Small intestine (tissue), 7 donors: ENCODE data around the gene MFRP. TPM values are rescaled to one million over a fixed set of nuclear protein-coding genes. Genes with fewer than 3 reads are reported as not detected.
A peak's percentile ranks its signal among the peaks of the same experiment; 100 is the strongest.

Experiments
- DNase-seq, 2 donors: peaks; one replicate each; pipeline versions ENCODE4 v3.0.0 to v3.0.0-alpha.2; 2013
- FAIRE-seq: peaks from 2 replicates; lab custom pipeline; 2012; peaks lifted over from hg19 to GRCh38; lab: Jason Lieb, UNC
- H3K27ac ChIP-seq, 3 donors: one replicate each; pipeline ENCODE4 v1.5.1; 2013; ENCODE audit warnings: low read length in 2 of 3, mild to moderate bottlenecking in 2 of 3, control low read depth in 1 of 3, inconsistent platforms in 1 of 3, low read depth in 1 of 3, moderate library complexity in 1 of 3
- H3K27me3 ChIP-seq, 3 donors: one replicate each; pipeline ENCODE4 v1.6.1; 2013; ENCODE audit warnings: low read length in 3 of 3, inconsistent platforms in 1 of 3; ENCODE audit not compliant: control insufficient read depth in 3 of 3, insufficient read depth in 3 of 3
- H3K36me3 ChIP-seq, 3 donors: one replicate each; pipeline ENCODE4 v1.6.1; 2013; ENCODE audit warnings: low read length in 3 of 3, inconsistent platforms in 1 of 3, low read depth in 1 of 3, mild to moderate bottlenecking in 1 of 3, moderate library complexity in 1 of 3; ENCODE audit not compliant: control insufficient read depth in 3 of 3, insufficient read depth in 2 of 3
- H3K4me1 ChIP-seq, 3 donors: one replicate each; pipeline ENCODE4 v1.6.1; 2013; ENCODE audit warnings: low read length in 2 of 3, inconsistent platforms in 1 of 3, low read depth in 1 of 3, mild to moderate bottlenecking in 1 of 3, moderate library complexity in 1 of 3; ENCODE audit not compliant: control insufficient read depth in 3 of 3, insufficient read depth in 2 of 3
- H3K4me3 ChIP-seq, 3 donors: one replicate each; pipeline ENCODE4 v1.5.1; 2013; ENCODE audit warnings: low read length in 3 of 3, control low read depth in 1 of 3, inconsistent platforms in 1 of 3, low read depth in 1 of 3, mild to moderate bottlenecking in 1 of 3, moderate library complexity in 1 of 3
- H3K9me3 ChIP-seq, 2 donors: one replicate each; pipeline ENCODE4 v1.6.1; 2013; ENCODE audit warnings: low read depth in 1 of 2, low read length in 1 of 2; ENCODE audit not compliant: control insufficient read depth in 2 of 2, insufficient read depth in 1 of 2
- WGBS, 3 donors: extraction: QIAGEN DNeasy Blood & Tissue Kit; methylation state at CpG; one replicate each; pipeline ENCODE4 v1.1.7; 2013; 5-methylcytosine and 5-hydroxymethylcytosine counted together
- polyA plus RNA-seq, 4 donors: library from polyadenylated mRNA; stranded (reverse) in 3 of 4; unstranded in 1 of 4; fragments of 200-250 nt in 3 of 4; fragments of 120-200 nt in 1 of 4; gene quantifications; one replicate each; pipeline versions ENCODE4 v1.2.1 to v1.2.3, GENCODE V29; 2013
- donor health status: healthy with polysubstance abuse.
- donor health status: control.
- donor health status: control.
- donor health status: Bipolar disorder and iron deficiency.
- donor health status: healthy.

The MFRP gene
- polyA plus RNA-seq, 4 donors, result 0.03 TPM; not detected in 3

DNA sequence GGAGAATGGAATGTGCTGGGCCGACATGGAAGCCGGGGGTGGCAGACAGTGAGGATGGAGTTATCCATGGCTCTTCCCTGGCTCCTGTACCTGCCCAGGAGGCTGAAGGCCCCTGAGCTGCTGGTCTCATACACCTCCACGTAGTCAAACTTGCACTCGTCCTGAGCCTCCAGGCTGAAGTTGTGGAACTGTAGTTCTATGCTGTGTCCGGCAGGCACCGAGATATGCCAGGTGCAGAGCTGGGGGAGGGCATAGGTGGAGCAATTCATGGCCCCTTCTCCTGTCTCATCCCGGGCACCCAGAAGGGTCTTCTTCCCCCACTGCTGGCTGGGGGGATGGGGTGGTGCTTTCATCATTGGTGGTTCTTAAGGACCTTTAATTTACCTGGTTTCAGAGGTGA is 2.8 kb downstream of the MFRP start:
- Histone ChIP-seq H3K9me3 (no peaks in the 10 kb centered on the region), H3K27ac (no peak overlapping the region), H3K27me3 (peaks cover 0 to 33% (median 0%) of the 10 kb centered on the region in 3 donors), H3K4me3 (no peak overlapping the region), H3K36me3 (peaks cover 0 to 6% (median 0%) of the 10 kb centered on the region in 3 donors), H3K4me1 (peaks cover 3 to 23% (median 5%) of the 10 kb centered on the region in 3 donors)
- no peak for DNase-seq
- WGBS, 3 donors, result 86 to 92% (median 92%) methylated on average over 7 of the region's 7 CpGs
- no peak for FAIRE-seq

DNA sequence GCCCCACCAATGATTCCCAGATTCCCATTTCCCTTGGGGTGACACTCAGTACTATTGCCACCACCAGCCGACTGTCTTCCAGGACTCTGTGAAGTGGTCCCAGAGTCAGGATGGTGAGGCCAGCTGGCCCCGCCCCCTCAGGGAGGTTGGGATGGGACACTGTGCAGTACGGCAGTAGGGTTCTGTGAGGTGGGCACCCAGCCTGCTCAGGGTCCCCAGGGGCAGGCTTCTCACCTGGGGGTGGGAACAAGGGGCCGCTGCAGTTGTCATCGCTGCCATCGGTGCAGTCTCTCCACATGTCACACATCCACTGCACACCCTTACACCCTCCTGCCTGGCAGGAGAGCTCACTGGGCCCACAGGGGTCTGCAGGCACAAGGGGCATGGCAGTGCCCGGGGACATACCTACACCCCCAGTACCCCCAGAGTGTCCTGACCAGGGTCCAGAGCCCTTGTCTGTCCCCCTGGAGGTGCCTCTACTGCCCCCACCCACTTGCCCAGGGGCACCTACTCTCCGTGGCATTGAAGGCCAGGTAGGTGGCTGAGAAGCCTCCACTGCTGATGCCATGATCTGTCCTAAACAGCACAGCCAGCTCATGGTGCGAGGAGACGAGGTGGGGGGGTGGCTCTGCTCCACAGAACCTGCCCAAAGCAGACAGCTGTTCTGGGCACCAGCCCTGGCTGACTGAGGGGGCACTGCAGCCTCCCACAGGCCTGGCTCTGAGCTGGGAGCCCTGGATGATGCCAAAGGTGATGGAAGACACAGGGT is 4.0 kb downstream of the MFRP start:
- DNase-seq (no peak), FAIRE-seq (no peak)
- Histone ChIP-seq H3K36me3 (peaks cover 0 to 6% (median 0%) of the 10 kb centered on the region in 3 donors), H3K4me3 (no peak overlapping the region), H3K9me3 (no peaks in the 10 kb centered on the region), H3K27me3 (peaks cover 0 to 34% (median 0%) of the 10 kb centered on the region in 3 donors), H3K27ac (no peak overlapping the region), H3K4me1 (peaks cover 3 to 34% (median 5%) of the 10 kb centered on the region in 3 donors)
- 81 to 85% (median 85%) methylated on average over 9 to 10 of the region's 10 CpGs for WGBS, 3 donors

DNA sequence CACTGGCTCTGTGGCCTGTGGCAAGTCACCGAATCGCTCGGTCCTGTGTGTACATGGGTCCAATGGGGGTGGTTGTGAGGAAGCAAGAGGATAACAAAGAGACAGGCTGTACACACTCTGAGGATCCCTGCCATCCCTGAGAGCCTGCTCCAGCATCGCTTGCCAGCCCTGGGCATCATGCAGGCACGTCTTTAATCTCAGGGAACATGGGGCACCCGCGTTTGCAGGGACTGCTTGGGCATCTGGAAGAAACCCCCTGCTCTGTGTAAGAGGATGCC is 4.5 kb downstream of the MFRP start:
- WGBS, 3 donors, result 59 to 73% (median 64%) methylated on average over 7 of the region's 7 CpGs
- DNase-seq, result no peak
- no peak for FAIRE-seq
- H3K36me3 ChIP-seq, result peaks cover 0 to 10% (median under 1%) of the 10 kb centered on the region in 3 donors
- peaks cover 3 to 39% (median 5%) of the 10 kb centered on the region in 3 donors for H3K4me1 ChIP-seq
- no peaks in the 10 kb centered on the region for H3K9me3 ChIP-seq
- no peak overlapping the region for H3K4me3 ChIP-seq
- no peak overlapping the region for H3K27ac ChIP-seq
- peaks cover 0 to 34% (median 0%) of the 10 kb centered on the region in 3 donors for H3K27me3 ChIP-seq

DNA sequence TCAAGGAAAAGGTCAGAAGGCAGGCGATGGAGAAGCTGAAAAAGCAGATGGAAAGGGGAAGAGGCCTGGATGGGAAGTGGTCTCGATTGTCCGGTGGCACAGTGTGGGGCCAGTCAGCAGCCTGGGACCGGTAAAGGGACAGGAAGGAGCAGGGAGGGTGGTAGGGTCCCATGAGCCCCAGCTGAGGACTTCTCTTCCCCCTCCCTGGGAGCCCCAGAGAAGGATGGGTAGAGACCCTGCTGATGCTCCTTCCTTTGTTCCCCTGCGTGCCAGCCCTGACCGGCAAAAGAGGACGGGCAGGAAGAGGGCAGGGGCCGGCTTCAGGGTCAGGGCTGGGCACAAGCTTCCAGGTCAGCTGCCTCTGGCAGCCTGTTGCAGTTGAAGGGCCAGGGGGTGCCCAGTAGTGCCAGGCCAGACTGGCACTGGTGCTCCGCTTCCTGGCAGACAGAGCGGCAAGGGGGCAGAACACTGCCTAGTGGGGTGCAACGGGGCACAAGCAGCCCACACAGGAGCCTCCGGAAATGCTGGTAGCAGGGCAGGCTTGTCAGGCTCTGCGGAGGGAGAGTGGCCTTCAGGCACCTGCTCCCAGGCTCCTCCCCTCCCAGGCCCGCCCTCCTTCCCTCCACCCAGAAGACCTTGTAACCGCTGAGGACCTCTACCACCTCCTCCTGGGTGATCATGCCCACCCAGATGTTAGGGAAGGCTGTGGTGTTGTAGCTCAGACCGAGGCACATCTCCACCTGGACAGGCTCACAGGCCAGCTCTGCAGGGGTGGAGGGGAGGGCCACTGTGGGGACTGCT is 5.1 kb downstream of the MFRP start:
- FAIRE-seq, result no peak

DNA sequence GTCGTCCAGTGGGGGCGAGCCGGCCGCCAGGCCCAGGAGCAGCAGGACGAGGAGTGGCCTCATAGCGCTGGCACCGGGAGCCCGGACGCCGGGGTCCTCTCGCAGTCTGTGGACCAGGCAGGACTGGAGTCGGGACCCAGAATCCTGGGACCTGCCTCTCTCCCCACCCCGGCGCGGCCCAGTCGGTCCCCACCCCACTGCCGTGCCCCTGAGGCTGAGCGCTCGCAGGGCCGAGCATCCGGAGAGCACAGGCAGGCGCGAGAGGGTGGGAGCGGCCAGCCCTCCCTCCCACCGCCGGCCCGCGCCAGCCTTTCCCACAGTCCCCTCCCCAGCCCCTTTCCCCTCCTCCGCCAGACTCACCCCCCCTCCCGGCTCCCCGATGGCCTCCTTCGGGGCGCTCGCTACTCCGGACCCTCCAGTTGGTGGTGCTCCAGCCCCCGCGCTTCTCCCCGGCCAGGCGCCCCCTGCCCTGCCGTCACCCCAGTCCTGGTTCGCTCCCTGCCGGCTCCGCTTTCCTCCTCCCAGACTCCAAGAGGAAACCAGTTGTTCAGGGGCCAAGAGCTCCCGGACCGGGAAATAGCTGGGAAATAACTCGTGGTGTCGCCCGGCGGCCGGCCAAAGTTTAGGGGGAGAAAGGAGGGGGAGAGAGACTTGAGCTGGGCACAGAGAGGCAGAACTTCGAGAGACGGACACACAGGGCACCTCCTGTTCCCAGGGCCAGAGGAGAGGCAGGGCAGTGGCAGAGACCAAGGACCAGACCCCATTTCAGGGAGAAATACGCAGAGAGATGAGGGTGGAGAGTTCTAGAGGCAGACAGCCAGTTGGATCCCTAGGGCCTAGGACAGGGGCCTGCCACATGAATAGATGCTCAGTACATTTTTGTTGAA is 5.9 kb downstream of the MFRP start, which contains the start of gene C1QTNF5:
Gene C1QTNF5 (minus strand): TSS at position 549 of the 887 bp plus-strand sequence. CDS start 486 bp downstream, at position 63.
- H3K27ac ChIP-seq, result peak within 1 kb of the TSS; percentile 56 to 86 (median 73)
- 3 to 4% (median 4%) methylated on average over 32 to 53 of the region's 53 CpGs for WGBS, 3 donors
- no peaks in the 10 kb centered on the region for H3K9me3 ChIP-seq
- DNase-seq, result peak; percentile 69 to 82
- peaks cover 3 to 44% (median 5%) of the 10 kb centered on the region in 3 donors for H3K4me1 ChIP-seq
- H3K27me3 ChIP-seq, result peaks cover 0 to 34% (median 0%) of the 10 kb centered on the region in 3 donors
- no peak for FAIRE-seq
- peaks cover 0 to 23% (median 2%) of the 10 kb centered on the region in 3 donors for H3K36me3 ChIP-seq
- peak within 1 kb of the TSS; percentile 26 to 56 (median 48) for H3K4me3 ChIP-seq

More for the DNA sequence above, 5.1 kb downstream of the MFRP start:
- DNase-seq, result no peak
- Histone ChIP-seq H3K27me3 (peaks cover 0 to 34% (median 0%) of the 10 kb centered on the region in 3 donors), H3K27ac (peak overlapping the region in 2 of 3 donors; percentile 73 to 86), H3K4me3 (peak overlapping the region in 1 of 3 donors; percentile 18), H3K4me1 (peaks cover 3 to 43% (median 5%) of the 10 kb centered on the region in 3 donors), H3K9me3 (no peaks in the 10 kb centered on the region), H3K36me3 (peaks cover 0 to 15% (median 2%) of the 10 kb centered on the region in 3 donors)
- WGBS, 3 donors, result 28 to 39% (median 28%) methylated on average over 13 to 16 of the region's 16 CpGs

DNA sequence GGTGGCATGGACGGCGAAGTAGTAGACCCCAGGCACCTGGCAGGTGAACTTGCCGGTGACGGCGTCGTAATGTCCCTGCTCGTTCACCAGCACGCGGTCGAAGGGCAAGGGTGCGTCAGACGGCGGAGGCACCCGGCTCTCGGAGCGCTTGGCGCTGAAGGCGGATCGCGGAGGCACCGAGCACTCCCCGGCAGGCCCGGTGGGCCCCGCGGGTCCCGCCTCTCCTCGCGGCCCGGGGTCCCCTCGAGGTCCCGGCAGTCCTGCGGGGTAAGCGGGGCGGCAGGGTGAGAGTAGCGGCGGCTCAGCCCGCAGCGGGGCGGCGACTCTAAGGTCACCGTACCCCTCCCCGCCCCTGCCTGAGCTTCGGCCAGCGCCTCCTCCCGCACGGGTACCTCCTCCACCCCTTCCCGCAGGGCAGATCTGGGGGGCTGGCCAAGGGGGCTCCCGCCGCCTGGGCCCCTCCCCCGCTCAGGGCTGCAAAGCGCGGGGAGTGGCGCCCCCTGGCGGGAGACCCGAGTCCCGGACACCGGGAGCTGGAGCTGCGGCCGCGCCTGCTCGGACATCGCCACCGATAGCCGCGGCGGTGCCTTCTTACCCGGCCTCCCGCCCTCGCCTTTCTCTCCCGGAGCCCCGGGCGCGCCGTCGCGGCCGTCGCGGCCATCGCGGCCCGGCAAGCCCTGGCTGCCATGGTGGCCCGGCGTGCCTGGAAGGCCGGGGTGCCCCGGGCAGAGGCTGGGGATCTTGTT is 6.7 kb downstream of the MFRP start:
- no peaks in the 10 kb centered on the region for H3K9me3 ChIP-seq
- FAIRE-seq, result no peak
- H3K4me1 ChIP-seq, result peaks cover 3 to 51% (median 10%) of the 10 kb centered on the region in 3 donors
- 4 to 6% (median 4%) methylated on average over 64 to 86 of the region's 86 CpGs for WGBS, 3 donors
- H3K27ac ChIP-seq, result peak overlapping the region; percentile 56 to 86 (median 73)
- H3K4me3 ChIP-seq, result peak overlapping the region; percentile 26 to 56 (median 48)
- H3K36me3 ChIP-seq, result peaks cover 0 to 27% (median 2%) of the 10 kb centered on the region in 3 donors
- peak; percentile 63 to 74 for DNase-seq
- peaks cover 0 to 34% (median 0%) of the 10 kb centered on the region in 3 donors for H3K27me3 ChIP-seq

DNA sequence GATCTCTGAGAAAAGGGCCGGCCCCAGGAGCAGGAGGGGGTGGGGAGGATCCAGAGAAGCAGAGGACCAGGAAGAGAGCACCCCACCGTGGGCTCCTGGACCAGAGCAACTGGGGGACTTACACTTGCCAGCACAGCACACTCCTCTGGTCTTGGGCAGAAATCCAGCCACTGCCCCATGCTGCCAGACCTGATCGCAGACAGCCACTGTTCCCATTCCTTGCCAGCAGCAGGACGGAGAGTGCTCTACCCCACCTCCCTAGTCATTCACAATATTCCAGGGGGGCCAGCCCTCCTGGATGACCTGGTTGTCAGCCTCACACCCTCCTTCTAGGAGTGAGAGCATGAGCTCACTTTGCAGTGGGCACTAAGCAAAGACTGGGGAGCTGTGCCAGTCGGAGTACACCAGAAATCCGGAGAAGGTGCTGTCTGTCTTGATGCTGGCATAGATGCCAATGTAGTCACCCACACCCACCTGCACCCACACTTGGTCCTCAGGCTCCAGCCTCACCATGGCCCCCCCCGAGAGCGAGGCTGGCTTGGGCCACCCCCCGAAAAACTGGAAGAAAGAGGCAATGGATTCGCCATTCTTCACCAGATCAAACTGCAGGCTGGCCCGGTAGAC is 7.4 kb downstream of the MFRP start:
- 49 to 77% (median 71%) methylated on average over 10 to 11 of the region's 11 CpGs for WGBS, 3 donors
- no peak for FAIRE-seq
- Histone ChIP-seq H3K27ac (peak overlapping the region in 2 of 3 donors; percentile 0 to 47), H3K4me3 (peak overlapping the region in 1 of 3 donors; percentile 40), H3K9me3 (no peaks in the 10 kb centered on the region), H3K36me3 (peaks cover 0 to 27% (median 2%) of the 10 kb centered on the region in 3 donors), H3K27me3 (peaks cover 0 to 34% (median 0%) of the 10 kb centered on the region in 3 donors), H3K4me1 (peaks cover 3 to 51% (median 10%) of the 10 kb centered on the region in 3 donors)
- DNase-seq, result no peak
